ENCODE data around the gene RAB20.

GRCh38 chr13:110570886-110571285 lies 9.4 kb upstream of the RAB20 start:
- TF ChIP-seq CTCF (IDR thresholded peaks at IDR 0.05; ENCODE audit: poor library complexity) (no peak), EZH2phosphoT487 (IDR thresholded peaks at IDR 0.05; ENCODE audit: low read depth, severe bottlenecking, unreplicated experiment) (no peak)

All from hepatocyte (in vitro differentiated cells).